Measurements from ENCODE around the gene ZNF711. TPM values are rescaled to one million over a fixed set of nuclear protein-coding genes. Genes with fewer than 3 reads are reported as not detected.

The ZNF711 gene
- total RNA-seq = 1.7 TPM
- long read RNA-seq, partial matches to known transcripts = 0 of 4 reads
- long read RNA-seq, other reads (novel, unspliced or antisense) = 4 of 4 reads

DNA sequence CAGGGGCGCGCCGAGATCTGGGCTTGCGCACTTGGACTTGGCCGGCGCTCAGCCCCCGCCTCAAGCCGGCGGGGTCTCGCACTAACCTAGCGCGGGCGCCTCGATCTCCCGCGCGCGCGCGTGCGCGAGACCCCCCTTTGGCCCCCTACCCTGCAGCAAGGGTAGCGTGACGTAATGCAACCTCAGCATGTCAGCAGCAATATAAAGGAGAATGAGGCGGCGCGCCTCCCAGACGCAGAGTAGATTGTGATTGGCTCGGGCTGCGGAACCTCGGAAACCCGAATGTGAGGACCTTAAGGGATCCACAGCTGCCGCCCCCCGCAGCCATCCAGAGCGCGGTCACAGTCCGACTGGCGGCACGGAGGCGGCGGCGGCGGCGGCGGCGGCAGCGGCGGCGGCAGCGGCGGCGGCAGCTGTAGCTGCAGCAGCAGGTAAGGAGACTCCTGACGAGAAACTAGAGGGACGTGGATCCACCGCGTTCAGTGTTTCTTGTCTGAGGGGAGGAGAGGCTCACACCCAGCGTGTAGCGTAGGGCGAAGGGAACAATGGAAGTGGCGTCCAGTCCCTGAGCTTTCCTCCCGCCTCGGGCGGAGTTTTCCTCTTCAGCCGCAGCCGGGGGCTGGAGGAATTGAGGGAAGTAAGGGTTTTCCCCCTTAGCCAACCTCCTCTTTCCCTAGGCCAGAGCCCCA is at the start of gene ZNF711, which contains the start of gene SATL1:
Gene ZNF711, plus strand, starts transcription at position 231 of the 689 bp plus-strand sequence. CDS start 3,582 bp downstream, outside the sequence.
Gene SATL1, minus strand, starts transcription at position 19 of the 689 bp plus-strand sequence. CDS start 134,811 bp downstream, outside the sequence.
- H3K4me1 ChIP-seq = no peaks in the 10 kb centered on the region

DNA sequence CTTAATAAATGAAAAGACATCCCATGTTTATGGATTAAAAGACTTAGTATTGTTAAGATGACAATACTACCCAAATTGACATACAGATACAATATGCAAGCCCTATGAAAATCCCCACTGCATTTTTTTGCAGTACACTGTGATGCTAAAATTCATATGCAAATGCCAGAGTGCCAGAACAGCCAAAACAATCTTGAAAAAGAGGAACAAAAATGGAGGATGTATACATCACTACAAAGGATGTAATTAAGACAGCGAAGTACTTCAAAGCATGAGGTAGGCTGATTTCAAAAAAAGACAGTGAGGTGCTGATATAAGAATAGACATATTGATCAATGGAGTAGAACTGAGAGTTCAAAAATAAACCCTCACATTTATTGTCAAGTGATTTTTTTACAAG is 47.5 kb upstream of the ZNF711 start:
- no peaks in the 10 kb centered on the region for H3K36me3 ChIP-seq
- H3K27ac ChIP-seq (replicated peaks) = no peak overlapping the region
- no peak overlapping the region for H3K4me3 ChIP-seq
- TF ChIP-seq, protein P1, sequence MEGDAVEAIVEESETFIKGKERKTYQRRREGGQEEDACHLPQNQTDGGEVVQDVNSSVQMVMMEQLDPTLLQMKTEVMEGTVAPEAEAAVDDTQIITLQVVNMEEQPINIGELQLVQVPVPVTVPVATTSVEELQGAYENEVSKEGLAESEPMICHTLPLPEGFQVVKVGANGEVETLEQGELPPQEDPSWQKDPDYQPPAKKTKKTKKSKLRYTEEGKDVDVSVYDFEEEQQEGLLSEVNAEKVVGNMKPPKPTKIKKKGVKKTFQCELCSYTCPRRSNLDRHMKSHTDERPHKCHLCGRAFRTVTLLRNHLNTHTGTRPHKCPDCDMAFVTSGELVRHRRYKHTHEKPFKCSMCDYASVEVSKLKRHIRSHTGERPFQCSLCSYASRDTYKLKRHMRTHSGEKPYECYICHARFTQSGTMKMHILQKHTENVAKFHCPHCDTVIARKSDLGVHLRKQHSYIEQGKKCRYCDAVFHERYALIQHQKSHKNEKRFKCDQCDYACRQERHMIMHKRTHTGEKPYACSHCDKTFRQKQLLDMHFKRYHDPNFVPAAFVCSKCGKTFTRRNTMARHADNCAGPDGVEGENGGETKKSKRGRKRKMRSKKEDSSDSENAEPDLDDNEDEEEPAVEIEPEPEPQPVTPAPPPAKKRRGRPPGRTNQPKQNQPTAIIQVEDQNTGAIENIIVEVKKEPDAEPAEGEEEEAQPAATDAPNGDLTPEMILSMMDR (IDR thresholded peaks at IDR 0.05; ENCODE audit: borderline replicate concordance) = no peak
- no peaks in the 10 kb centered on the region for H3K4me1 ChIP-seq
- no peaks in the 10 kb centered on the region for H3K9me3 ChIP-seq (replicated peaks)
- intact Hi-C loops (cut with micrococcal nuclease) = no loop called here
- no peak for DNase-seq
- H3K27me3 ChIP-seq (ENCODE audit: low read depth) = no peaks in the 10 kb centered on the region

More for the DNA sequence above, at the start of gene ZNF711, which contains the start of gene SATL1:
- H3K27ac ChIP-seq (replicated peaks) = no peak within 1 kb of the TSS
- H3K9me3 ChIP-seq (replicated peaks) = no peaks in the 10 kb centered on the region
- no peaks in the 10 kb centered on the region for H3K27me3 ChIP-seq (ENCODE audit: low read depth)
- TF ChIP-seq, protein P1 (IDR thresholded peaks at IDR 0.05; ENCODE audit: borderline replicate concordance) = no peak
- no peaks in the 10 kb centered on the region for H3K36me3 ChIP-seq
- H3K4me3 ChIP-seq = peak within 1 kb of the TSS; percentile 67
- DNase-seq = peak; percentile 17
- intact Hi-C loops (cut with micrococcal nuclease) = no loop called here

DNA sequence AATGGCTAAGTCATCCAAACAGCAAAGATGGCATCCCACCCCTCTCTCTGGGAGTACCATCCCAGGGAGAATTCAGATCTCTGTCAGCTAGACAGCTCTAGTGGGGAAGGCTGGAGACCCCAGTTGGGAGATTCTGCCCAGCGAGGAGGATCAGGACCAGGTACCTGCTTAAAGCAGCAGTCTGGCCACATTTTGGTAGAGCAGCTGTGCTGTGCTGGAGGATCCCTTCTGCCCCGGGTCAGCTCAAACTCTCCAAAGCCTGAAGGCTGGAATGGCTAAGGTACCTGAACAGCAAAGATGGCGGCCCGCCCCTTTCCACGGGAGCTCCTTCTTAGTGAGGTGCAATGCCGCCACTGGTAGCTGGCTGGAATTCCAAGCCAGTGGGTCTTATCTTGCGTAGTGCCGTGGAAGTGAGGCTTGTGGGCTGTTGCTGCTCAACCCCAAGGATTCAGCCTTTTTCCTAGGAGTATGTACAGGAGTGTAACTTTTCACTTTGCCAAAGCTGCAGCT is 40.3 kb upstream of the ZNF711 start:
- H3K9me3 ChIP-seq (replicated peaks) = no peaks in the 10 kb centered on the region
- H3K27me3 ChIP-seq (ENCODE audit: low read depth) = no peaks in the 10 kb centered on the region
- no peak overlapping the region for H3K27ac ChIP-seq (replicated peaks)
- H3K36me3 ChIP-seq = no peaks in the 10 kb centered on the region
- intact Hi-C loops (cut with micrococcal nuclease) = no loop called here
- no peak overlapping the region for H3K4me3 ChIP-seq
- no peak for DNase-seq
- no peaks in the 10 kb centered on the region for H3K4me1 ChIP-seq
- TF ChIP-seq, protein P1 (IDR thresholded peaks at IDR 0.05; ENCODE audit: borderline replicate concordance) = no peak

DNA sequence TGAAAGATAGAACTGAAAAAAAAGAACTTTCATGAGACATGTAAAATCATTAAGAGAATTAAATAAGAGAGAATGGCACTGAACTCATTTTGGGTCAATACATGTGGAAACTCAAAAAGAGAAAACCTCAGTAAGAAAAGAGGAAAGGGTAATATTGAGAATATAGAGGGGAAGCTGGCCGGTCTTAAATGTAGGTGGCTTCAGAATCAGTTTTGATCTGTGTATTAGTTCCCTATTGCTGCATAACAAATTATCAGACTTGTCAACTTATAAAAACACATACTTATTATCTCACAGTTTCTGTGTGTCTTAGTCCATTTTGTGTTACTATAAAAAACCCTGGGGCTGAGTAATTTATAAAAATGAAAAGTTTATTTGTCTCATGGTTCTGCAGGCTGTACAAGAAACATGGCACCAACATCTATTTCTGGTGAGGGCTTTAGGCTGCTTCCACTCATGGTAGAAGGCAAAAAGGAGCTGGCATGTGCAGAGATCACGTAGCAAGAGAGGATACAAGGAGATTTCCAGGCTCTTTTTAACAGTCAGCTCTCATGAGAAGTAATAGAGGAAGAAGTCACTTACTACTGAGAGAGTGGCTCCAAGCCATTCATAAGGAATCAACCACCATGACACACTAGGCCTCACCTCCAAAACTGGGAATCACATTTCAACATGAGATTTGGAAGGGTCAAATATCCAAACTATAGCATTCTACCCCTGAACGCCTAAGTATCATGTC is 29.8 kb upstream of the ZNF711 start:
- Histone ChIP-seq H3K27me3 (ENCODE audit: low read depth) (no peaks in the 10 kb centered on the region), H3K36me3 (no peaks in the 10 kb centered on the region), H3K4me3 (no peak overlapping the region), H3K4me1 (no peaks in the 10 kb centered on the region), H3K9me3 (replicated peaks) (no peaks in the 10 kb centered on the region), H3K27ac (replicated peaks) (no peak overlapping the region)
- no peak for DNase-seq
- TF ChIP-seq, protein P1 (IDR thresholded peaks at IDR 0.05; ENCODE audit: borderline replicate concordance) = no peak
- intact Hi-C loops (cut with micrococcal nuclease) = no loop called here

DNA sequence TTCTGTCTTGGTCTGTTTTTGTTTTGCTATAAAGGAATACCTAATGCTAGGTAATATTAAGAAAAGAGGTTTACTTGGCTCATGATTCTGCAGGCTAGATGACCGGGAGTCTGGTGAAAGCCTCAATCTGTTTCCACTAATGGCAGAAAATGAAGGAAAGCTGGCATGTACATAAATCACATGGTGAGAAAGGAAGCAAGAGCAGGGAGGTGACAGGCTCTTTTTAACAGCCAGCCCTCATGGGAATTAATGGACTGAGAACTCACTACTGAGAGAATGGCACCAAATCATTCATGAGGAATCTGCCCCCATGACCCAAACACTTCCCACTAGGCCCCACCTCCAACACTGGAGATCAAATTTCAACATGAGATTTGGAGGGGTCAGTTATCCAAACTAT is 27.8 kb upstream of the ZNF711 start:
- Histone ChIP-seq H3K9me3 (replicated peaks) (no peaks in the 10 kb centered on the region), H3K36me3 (no peaks in the 10 kb centered on the region), H3K27me3 (ENCODE audit: low read depth) (no peaks in the 10 kb centered on the region), H3K4me1 (no peaks in the 10 kb centered on the region), H3K27ac (replicated peaks) (no peak overlapping the region), H3K4me3 (no peak overlapping the region)
- TF ChIP-seq, protein P1 (IDR thresholded peaks at IDR 0.05; ENCODE audit: borderline replicate concordance) = no peak
- intact Hi-C loops (cut with micrococcal nuclease) = no loop called here
- DNase-seq = no peak

Measured in left ventricle myocardium inferior (tissue), 1 donor.